NCI-H345 treated with DMSO at 0.1 percent for 48 hours (cell line): ENCODE results near the gene CABLES2.
"Not testable (repeated sequence)": the region's sequence is repeated elsewhere in the genome, so short reads cannot be mapped to it uniquely, and the experiment has no call there.

Experiments
- DNase-seq: peaks from one replicate; lab custom pipeline; 2025; ENCODE audit not compliant: unreplicated experiment; lab: John Stamatoyannopoulos, UW

The CABLES2 gene

DNA sequence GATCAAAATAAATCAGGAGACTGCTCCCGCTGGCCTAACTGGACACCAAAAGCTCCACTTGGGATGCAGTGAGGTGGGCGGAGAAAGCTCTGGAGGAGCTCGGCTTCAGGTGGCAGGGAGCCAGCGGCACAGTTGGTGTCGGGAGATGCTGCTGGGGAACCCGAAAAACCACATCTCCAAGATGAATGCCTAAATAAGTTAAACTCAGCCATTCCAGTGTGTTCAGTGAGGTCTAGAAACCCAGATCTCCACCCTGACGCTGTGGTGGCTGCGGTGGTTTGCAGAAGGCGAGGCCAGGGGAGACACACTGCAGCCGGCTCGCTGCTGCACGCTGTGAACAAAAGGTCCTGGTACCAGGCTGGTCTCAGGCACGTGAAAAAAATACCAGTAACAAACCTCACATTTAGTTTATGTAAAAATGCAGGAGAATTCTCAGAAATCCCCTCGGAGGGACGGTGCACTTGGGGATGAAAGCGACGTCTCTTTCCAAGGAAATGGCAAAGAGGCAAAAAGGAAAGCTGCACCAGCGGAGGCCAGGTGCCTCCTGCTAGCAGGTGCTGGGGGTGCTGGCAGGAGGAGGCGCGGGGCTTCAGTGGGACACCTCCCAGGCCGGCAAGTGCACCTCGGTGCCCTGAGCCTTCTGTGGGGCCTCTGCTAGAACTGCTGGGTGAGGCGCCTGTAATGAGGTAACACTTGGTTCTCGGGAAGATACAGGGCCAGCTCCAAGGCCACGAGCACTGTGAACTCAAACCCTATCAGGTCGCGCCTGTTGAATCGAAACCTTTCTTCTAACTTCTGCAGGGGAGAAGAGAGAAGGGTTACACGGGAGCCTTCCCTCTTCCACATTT, 16.5 kb downstream of the CABLES2 start:
- DNase-seq: no peak

- DNase-seq: no peak
These were observed 17.4 kb downstream of the CABLES2 start for GRCh38 chr20:62389601-62390087.

DNA sequence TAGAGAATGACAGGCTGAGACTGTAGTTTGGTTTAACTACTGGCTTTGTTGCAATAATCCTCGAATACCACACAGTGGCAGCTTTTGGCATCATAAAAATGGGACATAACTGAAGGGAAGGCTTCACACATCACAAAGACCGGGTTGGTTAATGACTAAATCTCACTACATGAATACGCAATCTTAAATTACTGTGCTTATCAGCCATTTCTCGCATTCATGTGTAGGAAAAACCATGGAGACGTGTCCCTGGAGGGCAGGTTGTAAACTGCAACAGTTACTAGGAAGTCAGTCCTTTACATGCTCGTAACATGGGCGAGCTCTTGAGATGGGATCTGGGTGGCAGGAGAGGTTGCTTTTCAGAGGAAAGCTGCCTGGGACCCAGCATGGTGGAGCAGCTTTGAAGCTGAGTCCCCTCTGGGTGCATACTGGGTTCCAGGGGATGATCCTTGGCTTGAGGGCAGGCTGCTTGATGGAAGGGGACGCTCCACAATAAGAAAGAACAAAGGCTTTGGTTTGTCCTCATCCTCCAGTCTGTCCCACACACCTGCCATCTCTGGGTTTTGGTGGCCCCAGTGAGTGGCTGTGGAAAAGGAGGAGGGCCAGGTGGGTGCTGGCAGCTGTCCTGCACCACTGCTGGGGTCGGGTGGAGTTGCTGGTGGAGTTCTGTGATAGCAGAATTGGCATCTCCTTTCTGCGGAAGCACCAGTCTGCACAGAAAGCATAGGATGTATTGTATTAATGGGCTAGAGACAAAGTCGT, 18.1 kb downstream of the CABLES2 start:
- DNase-seq: no peak

- DNase-seq: no peak
These were observed 19.0 kb downstream of the CABLES2 start for GRCh38 chr20:62387933-62388635.

GRCh38 chr20:62387219-62387913, 19.7 kb downstream of the CABLES2 start:
- no peak for DNase-seq

- DNase-seq: peak; percentile 88
These were observed 20.5 kb downstream of the CABLES2 start, which contains the start of gene RPS21 for GRCh38 chr20:62386383-62387218. RPS21 (plus strand) TSS chr20:62387103; CDS start chr20:62387339, 236 bp downstream.

DNA sequence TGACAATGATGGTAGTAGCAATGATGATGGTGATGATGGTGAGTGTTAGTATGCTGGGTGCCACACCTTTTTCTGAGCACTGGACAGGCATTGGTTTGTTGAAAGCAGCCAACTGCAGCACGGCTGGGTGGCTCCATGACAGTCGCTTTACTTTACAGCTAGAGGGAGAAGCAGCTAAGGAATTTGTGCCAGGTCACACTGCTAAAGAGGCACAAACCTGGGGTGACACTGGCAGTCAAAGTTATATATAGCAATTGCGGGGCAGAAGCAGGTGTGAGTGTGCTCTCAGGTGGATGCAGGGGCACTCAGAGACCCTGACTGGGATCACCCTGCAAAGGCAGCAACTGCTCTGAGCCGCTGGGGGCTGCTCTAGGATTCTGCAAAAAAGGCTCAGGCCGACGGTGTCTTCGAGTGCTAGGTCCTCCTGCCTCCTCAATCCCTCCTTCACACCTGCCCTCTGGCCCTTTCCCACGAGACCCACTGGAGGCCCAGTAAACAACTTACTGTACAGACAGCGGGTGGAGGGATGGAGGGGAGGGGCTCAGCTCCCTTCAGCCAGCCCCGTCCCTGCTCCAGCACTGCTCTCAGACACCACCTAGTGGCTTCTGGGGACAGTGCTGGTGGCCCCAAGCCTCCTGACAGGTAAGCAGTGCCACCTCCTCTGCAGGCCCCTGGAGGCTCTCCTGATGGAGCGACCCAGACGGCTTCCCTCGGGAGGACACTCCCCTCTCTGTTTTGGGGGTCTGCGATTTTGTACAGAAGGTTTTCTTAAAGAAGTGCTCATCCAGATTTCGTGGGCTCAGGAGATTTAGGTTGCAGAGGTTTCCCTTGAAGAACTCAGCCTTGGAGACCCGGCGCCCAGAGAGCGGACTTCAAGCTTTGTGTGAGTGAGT, 24.5 kb downstream of the CABLES2 start:
- DNase-seq: peak; percentile 89

GRCh38 chr20:62381842-62382241, 25.2 kb downstream of the CABLES2 start:
- no peak for DNase-seq

GRCh38 chr20:62381202-62381797, 25.8 kb downstream of the CABLES2 start:
- no peak for DNase-seq

GRCh38 chr20:62378215-62378614, 28.9 kb downstream of the CABLES2 start:
- no peak for DNase-seq

DNA sequence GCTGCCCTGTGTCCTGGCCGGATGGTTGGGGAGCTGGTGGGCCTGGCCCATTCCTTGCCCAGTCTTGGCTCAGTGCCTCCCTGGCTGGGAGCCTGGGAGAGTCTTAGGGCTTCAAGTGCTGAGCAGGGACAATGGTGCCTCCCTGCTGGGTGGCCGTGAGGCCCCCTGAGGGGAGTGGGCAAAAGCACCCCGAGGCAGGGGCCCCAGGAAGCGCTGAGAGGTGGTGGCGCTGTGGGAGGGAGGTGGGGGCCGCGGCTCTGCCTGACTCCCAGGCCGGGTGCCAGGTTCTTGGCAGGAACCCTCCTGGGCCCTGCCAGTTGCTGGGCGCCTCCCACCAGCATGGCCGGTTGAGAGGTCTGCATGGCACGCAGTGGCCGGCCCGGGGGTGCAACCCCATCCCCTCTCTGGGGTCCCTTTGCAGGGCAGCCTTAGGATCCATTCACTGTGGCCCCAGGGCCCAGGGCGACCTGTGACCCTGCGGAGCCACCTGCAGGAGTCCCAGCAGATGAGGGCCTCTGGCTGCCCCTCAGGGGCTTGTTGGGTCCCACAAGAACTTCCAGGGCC, 29.4 kb downstream of the CABLES2 start:
- DNase-seq: no peak

- DNase-seq: no peak
These were observed 30.0 kb downstream of the CABLES2 start for GRCh38 chr20:62377064-62377461.

- no peak for DNase-seq
These were observed 30.7 kb downstream of the CABLES2 start for GRCh38 chr20:62376112-62377063.

GRCh38 chr20:62374331-62375152, 32.5 kb downstream of the CABLES2 start:
- no peak for DNase-seq

GRCh38 chr20:62373631-62374179, 33.4 kb downstream of the CABLES2 start:
- not testable (repeated sequence) for DNase-seq
